Endothelial cell of umbilical vein (primary cell): ENCODE measurements around the gene RPL6. TPM values are rescaled to one million over a fixed set of nuclear protein-coding genes. Genes with fewer than 3 reads are reported as not detected.

Experiments used
- BruUV-seq: library from RNA; stranded (reverse); fragments of 400-500 nt; replicated peaks from 2 replicates; lab custom pipeline; 2021; lab: Mats Ljungman, UMichigan
- CTCF ChIA-PET: fragments of 300-600, 350-600 bp; sonication (Branson Sonifier 250); formaldehyde crosslinking; loops from one replicate; lab custom pipeline; 2021; ENCODE audit warnings: antibody characterized with exemption, inconsistent platforms; lab: Charles Lee
- POLR2A ChIA-PET: fragments of 300-600, 350-600 bp; sonication (Branson Sonifier 250); formaldehyde crosslinking; loops from one replicate; lab custom pipeline; 2021; ENCODE audit warnings: antibody characterized with exemption, inconsistent platforms; lab: Charles Lee
- DNase-seq: peaks from one replicate; pipeline ENCODE4 v3.0.0-alpha.2; 2011; ENCODE audit warnings: low read depth, low spot score
- FAIRE-seq: peaks from 2 replicates; lab custom pipeline; 2011; peaks lifted over from hg19 to GRCh38; lab: Jason Lieb, UNC
- H2AFZ ChIP-seq: 2 replicates; pipeline ENCODE4 v1.6.0; 2012; ENCODE audit warnings: low read depth, low read length, control low read depth, inconsistent platforms
- H3K27ac ChIP-seq: 2 replicates; pipeline ENCODE4 v1.5.1; 2011; ENCODE audit warnings: low read depth, mild to moderate bottlenecking, control low read depth, low read length, moderate library complexity; ENCODE audit not compliant: insufficient read depth
- H3K27me3 ChIP-seq, 2 experiments: 2 replicates each; pipeline versions ENCODE4 v1.6.0 to v1.6.1; 2011; ENCODE audit warnings: low read length in 2 of 2, mixed read lengths in 1 of 2; ENCODE audit not compliant: control insufficient read depth in 2 of 2, insufficient read depth in 2 of 2
- H3K36me3 ChIP-seq, 2 experiments: 2 replicates in 1 of 2; 3 replicates in 1 of 2; pipeline ENCODE4 v1.5.1; 2011; ENCODE audit warnings: low read length in 2 of 2, mild to moderate bottlenecking in 1 of 2, moderate library complexity in 1 of 2; ENCODE audit not compliant: control insufficient read depth in 2 of 2, insufficient read depth in 2 of 2; ENCODE audit errors: extremely low read depth in 1 of 2
- H3K4me1 ChIP-seq: 3 replicates; pipeline ENCODE4 v1.5.1; 2011; ENCODE audit warnings: mild to moderate bottlenecking, low read length; ENCODE audit not compliant: control insufficient read depth, insufficient read depth; ENCODE audit errors: extremely low read depth
- H3K4me2 ChIP-seq: 2 replicates; pipeline ENCODE4 v1.6.1; 2011; ENCODE audit warnings: low read length, control low read depth, mixed read lengths; ENCODE audit not compliant: insufficient read depth
- H3K4me3 ChIP-seq, 3 experiments: fragments of 200-600 bp in 1 of 3; sonication (generic), shearing (Covaris generic) in 1 of 3; replicated peaks in 1 of 3; 2 replicates each; pipeline ENCODE4 v1.5.1; 2011 to 2016; ENCODE audit warnings: control low read depth in 3 of 3, low read length in 3 of 3, mild to moderate bottlenecking in 2 of 3, inconsistent platforms in 1 of 3, low read depth in 1 of 3, moderate library complexity in 1 of 3; ENCODE audit not compliant: insufficient read depth in 1 of 3
- H3K79me2 ChIP-seq: 2 replicates; pipeline ENCODE4 v1.6.0; 2012; ENCODE audit warnings: low read length, inconsistent platforms; ENCODE audit not compliant: control insufficient read depth, insufficient read depth
- H3K9ac ChIP-seq: replicated peaks from 2 replicates; pipeline ENCODE3; 2011; ENCODE audit warnings: low read length, control low read depth; ENCODE audit not compliant: insufficient read depth; ENCODE audit errors: extremely low read depth
- H3K9me1 ChIP-seq: replicated peaks from 3 replicates; pipeline ENCODE4 v1.6.0; 2011; ENCODE audit warnings: mild to moderate bottlenecking, low read length; ENCODE audit not compliant: control insufficient read depth, insufficient read depth; ENCODE audit errors: extremely low read depth
- H3K9me3 ChIP-seq: replicated peaks from 2 replicates; pipeline ENCODE4 v1.5.1; 2012; ENCODE audit warnings: low read length, inconsistent platforms; ENCODE audit not compliant: control insufficient read depth, insufficient read depth
- H4K20me1 ChIP-seq: replicated peaks from 2 replicates; pipeline ENCODE3; 2011; ENCODE audit warnings: mild to moderate bottlenecking, low read length; ENCODE audit not compliant: control insufficient read depth, insufficient read depth; ENCODE audit errors: extremely low read depth
- CTCF ChIP-seq, 2 donors: IDR thresholded peaks; 1 replicate in 1 of 2; 2 replicates in 1 of 2; pipeline ENCODE4 v1.5.1; 2011; ENCODE audit warnings: low read length in 2 of 2, mild to moderate bottlenecking in 2 of 2, moderate library complexity in 2 of 2, control low read depth in 1 of 2, inconsistent platforms in 1 of 2, low read depth in 1 of 2; ENCODE audit not compliant: insufficient read depth in 1 of 2; ENCODE audit errors: extremely low read depth in 1 of 2
- EZH2 ChIP-seq: IDR thresholded peaks from 2 replicates; pipeline ENCODE4 v1.6.1; 2012; ENCODE audit warnings: borderline replicate concordance, low read depth, mild to moderate bottlenecking, moderate library complexity, low read length, inconsistent platforms; ENCODE audit not compliant: severe bottlenecking
- FOS ChIP-seq: IDR thresholded peaks from 2 replicates; pipeline ENCODE4 v1.6.1; 2011; ENCODE audit warnings: mild to moderate bottlenecking, low read length, moderate library complexity, borderline replicate concordance; ENCODE audit not compliant: insufficient read depth
- GATA2 ChIP-seq: IDR thresholded peaks from 2 replicates; pipeline ENCODE4 v1.7.0; 2011; ENCODE audit warnings: low read depth, mild to moderate bottlenecking, moderate library complexity, mixed read lengths, low read length; ENCODE audit not compliant: insufficient read length, insufficient read depth
- JUN ChIP-seq: IDR thresholded peaks from 2 replicates; pipeline ENCODE4 v1.6.1; 2011; ENCODE audit warnings: borderline replicate concordance, low read depth; ENCODE audit not compliant: insufficient read length, insufficient read depth
- MAX ChIP-seq: IDR thresholded peaks from 2 replicates; pipeline ENCODE4 v1.6.1; 2011; ENCODE audit not compliant: insufficient read depth, insufficient read length
- MYC ChIP-seq: IDR thresholded peaks from one replicate; pipeline ENCODE4 v1.6.1; 2011; ENCODE audit warnings: mild to moderate bottlenecking, low read depth, low read length
- POLR2A ChIP-seq: IDR thresholded peaks from 2 replicates; pipeline ENCODE4 v1.6.1; 2012; ENCODE audit warnings: low read depth, mild to moderate bottlenecking, control low read depth, low read length
- POLR2AphosphoS5 ChIP-seq: IDR thresholded peaks from 2 replicates; pipeline ENCODE4 v1.6.1; 2012; ENCODE audit warnings: low read depth, mild to moderate bottlenecking, control low read depth, low read length, moderate library complexity; ENCODE audit not compliant: insufficient read depth
- dilution Hi-C: fragments of 300-500 bp; cut with MboI; formaldehyde crosslinking; loops from one replicate; pipeline ENCODE4 v1.15.0; 2019; ENCODE audit warnings: low sequenced_read_pairs; ENCODE audit not compliant: extremely low pct_ligation_motif_present
- intact Hi-C: fragments of 100-400 bp; cut with micrococcal nuclease; formaldehyde crosslinking; loops from one replicate; pipeline ENCODE4 v1.10.0; 2022
- polyA plus RNA-seq, 4 experiments: library from polyadenylated mRNA; depleted of rRNA in 3 of 4; stranded (reverse) in 3 of 4; unstranded in 1 of 4; fragments of >200 nt; gene quantifications; 2 replicates each; pipeline versions ENCODE4 v1.2.1 to v1.2.3, GENCODE V29; 2011 to 2012; ENCODE audit warnings: missing spikeins in 1 of 4
- total RNA-seq: library from RNA; stranded (reverse); gene quantifications from 2 replicates; pipeline ENCODE4 v1.2.3, GENCODE V29; 2021

Gene RPL6
- total and polyA plus RNA-seq, 2 donors (not counting 3 experiments of a cell fraction or from before 2014, with no cell fraction given), result 998 to 1,385 TPM

GRCh38 chr12:112382866-112383265, 26.5 kb downstream of the RPL6 start:
- Histone ChIP-seq H3K27ac (peak overlapping the region; percentile 35), H3K9me3 (no peaks in the 10 kb centered on the region), H3K9me1 (no peaks in the 10 kb centered on the region), H4K20me1 (no peaks in the 10 kb centered on the region), H3K4me1 (peaks cover 12% of the 10 kb centered on the region), H3K79me2 (peaks cover 25% of the 10 kb centered on the region), H3K4me3 (peak overlapping the region in 2 of 3 experiments; percentile 61 to 95), H3K27me3 (no peaks in the 10 kb centered on the region), H3K9ac (peak overlapping the region; percentile 62), H2AFZ (peak overlapping the region; percentile 100), H3K4me2 (peak overlapping the region; percentile 70), H3K36me3 (no peaks in the 10 kb centered on the region)
- TF ChIP-seq FOS, result no peak
- no peak for TF ChIP-seq GATA2
- TF ChIP-seq EZH2, result no peak
- TF ChIP-seq POLR2A, result no peak
- no peak for TF ChIP-seq MAX
- TF ChIP-seq MYC, result no peak
- no peak for TF ChIP-seq POLR2AphosphoS5
- TF ChIP-seq CTCF (IDR thresholded peaks at IDR 0.05; ENCODE audit: extremely low read depth in 1 of 2, insufficient read depth in 1 of 2, low read depth in 1 of 2, low read length in 2 of 2), result no peak
- no peak for TF ChIP-seq JUN
- no TSS peak for BruUV-seq
- FAIRE-seq (no peak), DNase-seq (no peak)
- intact Hi-C loops, result loop anchor here (1.0 to 10.0 kb wide), 2 partner anchors 26 to 368 kb away; partner anchors contain the start of genes ERP29, RPL6 and TMEM116
- dilution Hi-C loops, result no loop called here
- ChIA-PET POLR2A (no interaction called here), CTCF (no interaction called here)
